Measurements from ENCODE around the gene ROBO1.

The ROBO1 gene

GRCh38 chr3:79664455-79664854, 103.3 kb downstream of the ROBO1 start:
- DNase-seq: no peak

GRCh38 chr3:79661896-79662295, 105.9 kb downstream of the ROBO1 start:
- no peak for DNase-seq

GRCh38 chr3:79657076-79657475, 110.7 kb downstream of the ROBO1 start:
- no peak for DNase-seq

GRCh38 chr3:79654019-79654418, 113.8 kb downstream of the ROBO1 start:
- no peak for DNase-seq

GRCh38 chr3:79653266-79653830, 114.5 kb downstream of the ROBO1 start:
- no peak for DNase-seq

- DNase-seq: no peak
These were observed 116.2 kb downstream of the ROBO1 start for GRCh38 chr3:79651536-79652065.

- no peak for DNase-seq
These were observed 127.9 kb downstream of the ROBO1 start for GRCh38 chr3:79639855-79640254.

GRCh38 chr3:79636372-79636771, 131.4 kb downstream of the ROBO1 start:
- DNase-seq: no peak

GRCh38 chr3:79632842-79633241, 135.0 kb downstream of the ROBO1 start:
- no peak for DNase-seq

GRCh38 chr3:79618883-79619282, 148.9 kb downstream of the ROBO1 start:
- no peak for DNase-seq

GRCh38 chr3:79606414-79606813, 161.4 kb downstream of the ROBO1 start:
- DNase-seq: no peak

GRCh38 chr3:79604681-79605080, 163.1 kb downstream of the ROBO1 start:
- no peak for DNase-seq

- DNase-seq: no peak
These were observed 165.4 kb downstream of the ROBO1 start for GRCh38 chr3:79602385-79602784.

- no peak for DNase-seq
These were observed 169.2 kb downstream of the ROBO1 start for GRCh38 chr3:79598594-79598993.

- no peak for DNase-seq
These were observed 170.1 kb downstream of the ROBO1 start for GRCh38 chr3:79597709-79598108.

GRCh38 chr3:79587150-79587549, 180.6 kb downstream of the ROBO1 start:
- no peak for DNase-seq

GRCh38 chr3:79586232-79586631, 181.6 kb downstream of the ROBO1 start:
- DNase-seq: no peak

- no peak for DNase-seq
These were observed 194.9 kb downstream of the ROBO1 start for GRCh38 chr3:79572930-79573329.

GRCh38 chr3:79568938-79569337, 198.9 kb downstream of the ROBO1 start:
- no peak for DNase-seq

- no peak for DNase-seq
These were observed 203.6 kb downstream of the ROBO1 start for GRCh38 chr3:79564192-79564591.

GRCh38 chr3:79560698-79561097, 207.1 kb downstream of the ROBO1 start:
- DNase-seq: no peak

- no peak for DNase-seq
These were observed 208.9 kb downstream of the ROBO1 start for GRCh38 chr3:79558943-79559342.

GRCh38 chr3:79555655-79556054, 212.1 kb downstream of the ROBO1 start:
- no peak for DNase-seq

GRCh38 chr3:79551997-79552396, 215.8 kb downstream of the ROBO1 start:
- DNase-seq: no peak

GRCh38 chr3:79551321-79551892, 216.4 kb downstream of the ROBO1 start:
- no peak for DNase-seq

All from activated CD4-positive, alpha-beta T cell treated with anti-CD3 and anti-CD28 coated beads, Interleukin-2, amount 50 U/mL, for 4 hours (primary cell).